HG03565 (cell line): ENCODE measurements around the gene CEP128.

ENCODE experiments used
- ATAC-seq: cut with Tn5 transposase; IDR thresholded peaks from one replicate; pipeline ENCODE4 v1.9.1; 2021; ENCODE audit warnings: mild to moderate bottlenecking, moderate library complexity; ENCODE audit not compliant: unreplicated experiment

CEP128 gene

DNA sequence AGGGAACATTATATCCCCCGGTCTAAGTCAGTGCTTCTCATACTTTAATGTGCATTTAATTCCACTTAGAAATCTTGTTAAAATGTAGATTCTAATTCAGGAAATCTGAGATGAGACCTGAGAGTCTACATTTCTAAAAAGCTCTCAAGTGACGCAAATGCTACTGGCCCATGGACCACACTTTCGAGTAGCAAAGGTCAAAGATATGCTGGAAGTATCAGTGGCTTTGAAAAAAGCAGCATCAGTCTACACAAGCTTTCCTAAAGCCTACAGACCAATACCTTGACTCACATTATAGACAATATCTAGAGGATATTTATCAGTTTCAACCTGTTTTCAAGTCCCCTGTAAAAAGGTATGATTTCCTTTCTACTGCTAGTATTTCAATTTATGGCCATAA lies 248.6 kb downstream of the CEP128 start:
- no peak for ATAC-seq

GRCh38 chr14:80681651-80682050 lies 259.9 kb downstream of the CEP128 start:
- no peak for ATAC-seq

DNA sequence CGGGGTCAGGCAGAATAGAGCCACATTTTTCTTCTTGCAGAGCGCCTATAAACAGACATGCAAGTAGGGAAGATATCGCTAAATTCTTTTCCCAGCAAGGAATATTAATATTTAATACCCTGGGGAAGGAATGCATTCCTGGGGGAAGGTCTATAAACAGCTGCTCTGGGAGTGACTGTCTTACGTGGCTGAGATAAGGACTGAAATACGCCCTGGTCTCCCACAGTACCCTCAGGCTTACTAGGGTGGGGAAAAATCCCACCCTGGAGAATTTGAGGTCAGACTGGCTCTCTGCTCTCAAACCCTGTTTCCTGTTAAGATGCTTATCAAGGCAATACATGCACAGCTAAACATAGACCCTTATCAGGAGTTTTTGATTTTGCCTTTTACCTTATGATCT lies 262.3 kb downstream of the CEP128 start:
- ATAC-seq = no peak

DNA sequence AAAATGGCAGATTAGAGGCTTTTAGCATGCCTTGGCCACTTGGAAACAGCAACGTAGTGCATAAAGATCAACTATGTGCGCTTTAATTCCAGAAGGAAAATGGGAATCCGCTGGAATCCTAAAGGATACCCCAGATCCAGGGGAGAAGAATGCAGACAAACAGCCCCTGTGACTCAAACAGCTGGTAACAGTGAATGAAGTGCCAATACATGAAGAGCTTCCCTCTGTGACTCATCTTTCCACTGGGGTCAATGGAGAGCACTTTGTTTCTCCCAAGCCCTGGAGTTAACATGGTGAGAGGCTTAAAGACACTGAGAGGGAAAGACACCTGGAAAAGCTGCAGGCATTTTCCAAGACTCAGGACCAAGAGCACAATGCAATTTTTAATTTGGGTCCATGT lies 263.1 kb downstream of the CEP128 start:
- no peak for ATAC-seq

- ATAC-seq = no peak
Observed at GRCh38 chr14:80669426-80669825, 272.1 kb downstream of the CEP128 start.

GRCh38 chr14:80664576-80664975 lies 277.0 kb downstream of the CEP128 start:
- ATAC-seq = no peak

DNA sequence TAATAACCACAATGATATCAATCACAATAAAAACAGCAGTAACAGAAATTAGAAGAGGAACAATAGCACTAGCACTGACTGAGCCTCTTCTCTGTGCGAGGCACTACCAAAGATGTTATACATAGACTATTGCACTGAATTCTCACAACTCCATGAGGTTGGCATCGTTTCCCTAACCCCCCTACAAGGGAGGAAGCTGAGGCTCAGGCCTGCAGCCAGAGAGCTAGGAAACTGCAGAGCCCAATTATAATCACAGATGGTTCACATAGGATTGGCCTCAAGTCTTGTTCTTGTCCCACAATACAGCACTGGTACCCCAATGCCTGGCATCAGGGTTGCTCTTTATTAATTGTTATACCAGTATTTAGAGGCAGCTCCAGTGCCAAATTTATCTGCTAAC lies 278.0 kb downstream of the CEP128 start:
- ATAC-seq = no peak

GRCh38 chr14:80659783-80660182 lies 281.8 kb downstream of the CEP128 start:
- ATAC-seq = no peak

DNA sequence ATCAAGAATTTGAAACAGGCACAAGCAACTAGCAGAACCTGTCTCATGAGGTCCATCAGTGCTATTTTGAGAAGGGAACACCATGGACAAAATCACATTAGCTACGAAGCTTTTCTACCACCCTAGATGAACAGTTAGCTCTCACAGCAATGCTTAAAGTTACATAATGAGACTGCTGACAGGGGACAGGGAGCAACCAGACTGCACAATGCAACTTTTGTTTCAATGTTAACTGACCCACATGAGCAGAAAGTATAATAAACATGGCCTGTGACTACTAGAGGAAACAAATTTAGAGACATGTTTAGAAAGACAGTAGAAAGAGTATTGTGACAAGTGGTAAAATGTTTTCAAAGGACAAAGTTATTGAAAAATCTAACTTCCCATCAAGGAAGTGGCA lies 282.8 kb downstream of the CEP128 start:
- no peak for ATAC-seq

GRCh38 chr14:80658155-80658554 lies 283.4 kb downstream of the CEP128 start:
- ATAC-seq = no peak

GRCh38 chr14:80653956-80654355 lies 287.6 kb downstream of the CEP128 start:
- ATAC-seq = no peak

GRCh38 chr14:80645667-80646413 lies 295.7 kb downstream of the CEP128 start:
- ATAC-seq = no peak

DNA sequence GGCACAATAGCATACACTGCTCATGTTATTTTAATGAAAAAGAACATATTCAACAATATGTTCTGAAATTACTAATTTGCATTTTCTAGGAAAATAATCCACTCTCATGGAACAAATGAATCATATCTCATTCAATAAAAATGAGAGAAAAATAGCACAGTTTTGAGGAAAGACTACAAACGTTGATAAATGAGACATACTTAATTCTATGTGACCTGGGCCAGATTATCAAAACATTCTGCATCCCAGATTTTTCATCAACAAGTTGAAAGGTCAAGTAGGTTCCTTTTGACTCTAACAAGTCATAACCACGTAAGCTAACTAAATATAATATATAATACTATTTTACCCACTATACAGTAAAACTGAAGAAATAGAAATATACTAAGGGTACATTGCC lies 296.7 kb downstream of the CEP128 start:
- ATAC-seq = no peak

GRCh38 chr14:80638620-80639515 lies 302.7 kb downstream of the CEP128 start:
- no peak for ATAC-seq

DNA sequence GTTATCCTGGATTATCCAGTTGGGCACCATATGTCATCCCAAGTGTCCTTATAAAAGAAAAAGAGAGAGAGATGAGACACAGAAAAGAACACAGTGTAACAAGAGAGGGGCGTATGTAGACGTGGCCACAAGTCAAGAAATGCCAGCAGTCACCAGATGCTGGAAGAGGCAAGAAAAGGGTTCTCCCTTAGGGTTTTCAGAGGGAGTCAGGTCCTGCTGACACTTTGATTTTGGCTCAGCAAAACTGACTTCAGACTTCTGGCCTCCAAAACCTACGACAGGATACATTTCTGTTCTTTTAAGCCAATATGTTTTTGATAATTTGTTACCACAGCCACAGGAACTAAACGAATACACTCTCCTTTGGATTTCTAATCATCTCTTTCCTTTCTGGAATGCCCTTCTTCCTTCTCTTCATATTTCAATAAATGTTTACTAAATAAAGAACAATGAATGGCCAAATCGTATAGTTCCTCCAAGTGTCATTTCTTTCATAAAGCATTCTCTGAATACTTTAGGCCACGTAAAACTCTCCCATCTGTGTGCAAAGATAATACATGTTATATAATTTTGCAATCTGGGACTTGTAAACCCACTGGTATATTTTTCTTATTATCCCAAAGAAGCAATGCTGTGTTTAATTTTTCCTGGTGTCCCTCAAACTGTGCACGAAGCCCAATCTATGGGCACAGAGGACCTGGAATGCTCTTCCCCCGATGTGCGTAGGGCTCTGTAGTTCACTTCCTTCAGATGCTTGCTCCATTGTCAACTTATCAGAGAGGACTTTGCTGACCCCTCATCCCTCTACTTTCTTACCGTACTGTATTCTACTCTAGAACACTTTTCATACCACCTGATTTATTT lies 303.6 kb downstream of the CEP128 start:
- ATAC-seq = no peak

- no peak for ATAC-seq
Observed at GRCh38 chr14:80636071-80636470, 305.5 kb downstream of the CEP128 start.

DNA sequence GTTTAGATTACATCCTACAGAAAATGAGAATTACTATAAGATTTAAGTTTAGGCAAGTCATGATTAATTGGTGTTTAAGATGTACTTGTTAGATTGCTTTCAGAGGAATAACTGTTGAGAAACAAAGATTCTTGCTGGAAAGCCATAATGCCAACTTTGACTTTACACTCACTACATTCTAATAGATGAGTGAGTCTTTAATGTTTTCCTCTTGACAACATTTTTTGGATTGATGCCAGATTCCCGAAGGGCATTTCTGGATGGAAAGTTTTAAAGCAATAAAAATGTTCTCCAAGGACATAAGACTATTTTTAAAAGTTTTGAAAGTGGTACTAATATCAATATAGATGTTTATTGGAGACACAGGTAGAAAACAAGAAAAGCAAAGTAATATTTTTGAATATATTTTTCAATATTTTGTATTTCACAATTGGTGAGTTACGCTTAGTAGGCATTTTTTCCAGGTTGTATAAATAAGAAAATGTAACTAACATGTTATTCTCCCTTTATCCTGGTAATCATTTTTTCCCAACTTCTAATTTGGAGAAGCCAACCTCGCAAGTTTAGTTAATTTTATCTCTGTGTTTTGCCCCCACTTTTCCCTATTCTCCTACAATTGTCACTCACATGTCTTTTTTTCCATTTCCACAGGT lies 307.3 kb downstream of the CEP128 start:
- no peak for ATAC-seq

- no peak for ATAC-seq
Observed at GRCh38 chr14:80629606-80630005, 311.9 kb downstream of the CEP128 start.

GRCh38 chr14:80628547-80628946 lies 313.0 kb downstream of the CEP128 start:
- ATAC-seq = no peak

DNA sequence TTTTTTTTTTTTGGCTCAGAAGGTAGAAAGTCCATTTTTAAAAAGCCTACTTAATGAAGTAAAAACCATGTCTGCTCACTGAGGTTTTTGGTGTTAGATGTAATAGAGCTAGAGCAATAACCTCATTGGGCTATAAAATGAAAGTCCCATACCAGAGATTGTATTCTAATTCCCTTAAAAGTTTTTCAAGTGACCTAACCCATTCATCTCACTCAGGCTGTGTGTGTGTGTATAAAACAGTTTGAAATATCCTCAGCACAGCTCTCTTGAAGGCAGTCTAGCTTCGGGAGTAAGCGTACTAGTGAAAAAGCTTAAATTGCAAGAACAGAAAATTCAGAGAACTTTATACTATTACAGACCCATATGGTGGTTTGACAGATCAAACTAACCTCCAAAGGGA lies 313.8 kb downstream of the CEP128 start:
- no peak for ATAC-seq

DNA sequence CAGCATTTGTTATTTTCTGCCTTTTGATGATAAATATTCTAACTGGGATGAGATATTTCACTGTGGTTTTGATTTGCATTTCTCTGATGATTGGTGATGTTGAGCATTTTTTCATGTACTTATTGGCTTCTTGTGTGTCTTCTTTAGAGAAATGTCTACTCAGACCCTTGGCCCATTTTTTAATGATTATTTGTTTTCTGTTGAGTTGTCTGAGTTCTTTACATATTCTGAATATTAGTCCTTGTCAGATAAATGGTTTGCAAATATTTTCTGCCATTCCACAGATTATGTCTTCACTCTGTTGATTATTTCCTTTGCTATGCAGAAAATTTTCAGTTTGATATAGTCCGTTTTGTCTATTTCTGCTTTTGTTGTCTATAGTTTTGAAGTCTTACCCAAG lies 317.0 kb downstream of the CEP128 start:
- no peak for ATAC-seq
